Brain microvascular endothelial cell (primary cell): Measurements from ENCODE around the gene PKP4.

Experiments
- DNase-seq: peaks from one replicate; pipeline ENCODE4 v3.0.0-alpha.2; 2020
- H3K27ac ChIP-seq: fragments of 250-450 bp; sonication (Bioruptor Pico); 2 replicates; pipeline ENCODE4 v1.5.1; 2020; ENCODE audit warnings: mild to moderate bottlenecking, moderate library complexity
- H3K27me3 ChIP-seq: fragments of 250-450 bp; sonication (Bioruptor Pico); replicated peaks from 2 replicates; pipeline ENCODE4 v1.5.1; 2020; ENCODE audit warnings: mild to moderate bottlenecking
- H3K36me3 ChIP-seq: fragments of 250-450 bp; sonication (Bioruptor Pico); replicated peaks from 2 replicates; pipeline ENCODE4 v1.5.1; 2020; ENCODE audit warnings: mild to moderate bottlenecking
- H3K4me3 ChIP-seq: 2 replicates; pipeline ENCODE4 v1.5.1; 2011; ENCODE audit warnings: low read depth, mild to moderate bottlenecking, control low read depth, low read length, moderate library complexity
- CTCF ChIP-seq: IDR thresholded peaks from 2 replicates; pipeline ENCODE4 v1.5.1; 2011; ENCODE audit warnings: low read depth, mild to moderate bottlenecking, moderate library complexity, low read length, control low read depth, inconsistent platforms; ENCODE audit errors: missing control alignments
- in situ Hi-C: cut with HindIII; loops from 2 replicates; pipeline ENCODE4 v1.10.0; 2017; ENCODE audit warnings: low sequenced_read_pairs, low pct_ligation_motif_present

The PKP4 gene

GRCh38 chr2:158668001-158668765 is 211.4 kb downstream of the PKP4 start:
- Histone ChIP-seq H3K36me3 (peaks cover 11% of the 10 kb centered on the region), H3K27me3 (no peaks in the 10 kb centered on the region), H3K27ac (no peak overlapping the region), H3K4me3 (no peak overlapping the region)
- no peak for DNase-seq
- TF ChIP-seq CTCF: no peak
- in situ Hi-C loops: no loop called here

DNA sequence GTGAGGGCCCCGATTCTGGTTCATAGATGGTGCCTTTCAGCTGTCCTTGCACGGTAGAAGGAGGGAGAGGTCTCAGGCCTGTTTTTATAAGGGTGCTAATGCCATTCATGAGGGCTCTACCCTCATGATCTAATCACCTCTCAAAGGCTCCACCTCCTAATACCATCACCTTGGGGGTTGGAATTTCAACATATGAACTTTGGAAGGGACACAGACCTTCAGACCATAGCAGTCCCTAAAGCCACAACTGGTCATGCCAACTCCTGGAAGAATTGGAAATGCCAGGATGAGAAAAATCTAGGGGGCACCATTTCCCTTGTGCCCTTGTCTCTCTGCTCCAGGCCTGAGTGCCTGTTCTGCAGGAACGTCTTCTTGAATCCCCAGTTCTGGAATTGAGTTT is 213.5 kb downstream of the PKP4 start:
- TF ChIP-seq CTCF: no peak
- Histone ChIP-seq H3K27me3 (no peaks in the 10 kb centered on the region), H3K4me3 (no peak overlapping the region), H3K36me3 (peaks cover 22% of the 10 kb centered on the region), H3K27ac (no peak overlapping the region)
- in situ Hi-C loops: no loop called here
- DNase-seq: no peak

DNA sequence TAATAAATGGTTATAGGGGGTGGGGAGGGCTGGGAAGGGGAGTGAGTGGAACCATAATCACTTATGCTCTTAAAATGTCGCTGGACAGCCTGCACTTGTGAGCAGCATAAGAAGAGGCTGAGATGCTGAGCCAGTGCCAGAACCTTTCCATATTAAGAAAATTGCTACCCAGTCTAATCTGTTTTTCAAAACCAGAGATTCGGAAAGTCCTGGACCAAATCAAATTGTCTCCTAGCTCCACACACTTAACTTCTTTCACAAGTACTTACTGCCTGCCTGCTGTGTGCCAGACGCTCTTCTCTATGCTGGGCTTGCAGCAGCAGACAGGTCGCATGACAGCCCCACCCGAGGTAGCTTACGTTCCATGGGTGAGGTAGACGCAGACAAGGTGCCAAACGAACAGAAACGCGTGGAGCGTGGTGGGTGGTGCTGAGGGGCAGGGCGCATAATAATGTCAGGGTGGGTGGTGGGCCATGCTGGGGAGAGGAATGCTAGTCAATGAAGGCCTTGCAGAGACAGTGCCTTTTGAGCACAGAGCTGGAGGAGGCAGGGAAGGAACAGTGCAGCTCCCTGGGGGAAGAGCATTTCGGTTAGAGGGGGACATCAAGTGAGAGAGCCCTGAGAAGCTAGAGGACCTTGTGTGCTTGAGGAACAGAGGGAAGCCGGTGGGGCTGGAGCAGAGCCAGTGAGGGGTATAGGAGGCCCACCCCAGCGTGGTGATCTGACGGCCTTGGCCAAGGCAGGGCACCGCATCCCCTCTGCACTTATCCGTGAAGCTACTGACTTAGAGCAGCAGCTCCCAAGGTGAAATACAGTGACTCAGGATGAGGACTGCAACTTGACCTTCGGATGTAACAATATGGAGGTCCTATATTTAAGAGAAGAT is 214.9 kb downstream of the PKP4 start:
- in situ Hi-C loops: no loop called here
- H3K27me3 ChIP-seq: no peaks in the 10 kb centered on the region
- no peak for TF ChIP-seq CTCF
- no peak overlapping the region for H3K4me3 ChIP-seq
- H3K36me3 ChIP-seq: peaks cover 24% of the 10 kb centered on the region
- no peak overlapping the region for H3K27ac ChIP-seq
- no peak for DNase-seq

GRCh38 chr2:158676295-158676694 is 219.5 kb downstream of the PKP4 start:
- Histone ChIP-seq H3K4me3 (no peak overlapping the region), H3K27me3 (no peaks in the 10 kb centered on the region), H3K36me3 (peaks cover 20% of the 10 kb centered on the region), H3K27ac (no peak overlapping the region)
- DNase-seq: no peak
- in situ Hi-C loops: no loop called here
- no peak for TF ChIP-seq CTCF

DNA sequence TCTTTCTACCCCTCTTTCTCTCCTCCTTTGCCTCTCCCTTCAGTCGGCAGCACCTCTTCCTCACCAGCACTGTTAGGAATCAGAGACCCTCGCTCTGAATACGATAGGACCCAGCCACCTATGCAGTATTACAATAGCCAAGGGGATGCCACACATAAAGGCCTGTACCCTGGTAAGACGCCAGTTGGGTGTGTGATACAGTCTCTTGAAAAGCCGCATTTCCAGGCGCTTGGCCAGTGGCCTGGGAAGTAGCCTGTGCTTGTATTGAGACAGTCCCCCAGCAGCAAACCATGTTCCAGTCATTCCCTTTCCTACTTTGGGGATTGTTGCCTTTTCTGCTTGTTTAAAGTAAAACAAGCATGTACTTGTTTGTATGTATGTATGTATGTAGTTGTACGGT is 219.9 kb downstream of the PKP4 start:
- in situ Hi-C loops: no loop called here
- Histone ChIP-seq H3K27me3 (no peaks in the 10 kb centered on the region), H3K4me3 (no peak overlapping the region), H3K27ac (no peak overlapping the region), H3K36me3 (peaks cover 20% of the 10 kb centered on the region)
- no peak for TF ChIP-seq CTCF
- no peak for DNase-seq
